Lower lobe of right lung (tissue), 2 donors: ENCODE measurements around the gene GIT2. TPM values are rescaled to one million over a fixed set of nuclear protein-coding genes. Genes with fewer than 3 reads are reported as not detected.

Experiments used
- ATAC-seq, 2 donors: fragments of 200-7000 bp; cut with Tn5 transposase; one replicate each; pipeline ENCODE4 v1.9.1; 2020 to 2022; ENCODE audit warnings: mild to moderate bottlenecking in 2 of 2, moderate library complexity in 2 of 2
- DNase-seq: peaks from one replicate; pipeline ENCODE4 v3.0.0-alpha.2; 2020
- H3K27ac ChIP-seq: fragments of 200-600 bp; one replicate; pipeline ENCODE4 v1.8.0; 2022
- H3K27me3 ChIP-seq: fragments of 200-600 bp; one replicate; pipeline ENCODE4 v1.8.0; 2022; ENCODE audit warnings: low read depth
- H3K36me3 ChIP-seq: fragments of 200-600 bp; one replicate; pipeline ENCODE4 v1.8.0; 2022; ENCODE audit warnings: mild to moderate bottlenecking
- H3K4me1 ChIP-seq: fragments of 200-600 bp; one replicate; pipeline ENCODE4 v1.8.0; 2022
- H3K4me3 ChIP-seq: fragments of 200-600 bp; one replicate; pipeline ENCODE4 v1.8.0; 2022; ENCODE audit warnings: mild to moderate bottlenecking
- H3K9me3 ChIP-seq: fragments of 200-600 bp; one replicate; pipeline ENCODE4 v1.8.0; 2022
- intact Hi-C: fragments of 100-400 bp; cut with DNase I; formaldehyde crosslinking; loops from one replicate; pipeline ENCODE4 v1.11.0; 2022
- total RNA-seq: library from RNA; stranded (reverse); fragmentation: NEBNext Ultra II Directional; extraction: Animal tissue kit (Norgen Biotek cat#: 25700); gene quantifications from one replicate; pipeline ENCODE4 v1.2.1, GENCODE V29; 2021
- TF ChIP-seq, protein P1 (sequence below): fragments of 200-600 bp; IDR thresholded peaks from one replicate; pipeline ENCODE4 v1.8.0; 2022; ENCODE audit warnings: antibody characterized with exemption, mild to moderate bottlenecking
- donor health status: DM: no; HTN: yes; CAD: no; lungs with severe emphysema.

The GIT2 gene
- total RNA-seq, 1 donor from 2014 or later = 62.2 TPM

DNA sequence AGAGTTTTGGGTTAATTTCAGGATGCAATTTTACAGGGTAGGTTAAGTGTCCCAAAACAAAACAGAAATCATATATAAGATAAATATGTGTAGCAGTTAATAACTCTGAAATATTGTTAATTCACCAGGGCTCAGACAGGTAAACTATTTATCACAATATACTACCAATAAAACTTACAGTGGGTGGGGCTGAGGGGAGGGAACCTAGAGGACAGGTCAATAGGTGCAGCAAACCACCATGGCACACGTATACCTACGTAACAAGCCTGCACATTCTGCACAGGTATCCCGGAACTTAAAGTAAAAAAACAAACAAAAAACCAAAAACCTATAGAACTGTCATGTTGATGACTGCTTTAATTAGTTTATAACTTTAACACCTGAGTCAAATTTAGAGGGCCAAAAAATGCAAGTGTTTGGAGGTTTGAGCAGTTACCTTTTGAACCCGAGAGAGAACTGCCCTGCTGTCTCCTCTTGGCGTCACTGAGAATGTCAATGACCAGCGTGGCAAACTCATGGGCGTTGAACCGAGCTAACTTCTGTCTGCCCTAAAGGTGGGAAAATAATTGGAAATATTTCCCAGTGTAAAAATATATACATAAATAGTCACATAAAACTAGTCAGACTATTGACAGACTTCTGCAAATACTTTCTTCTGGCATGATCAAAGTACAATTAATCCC, 36.6 kb downstream of the GIT2 start:
- no peaks in the 10 kb centered on the region for H3K4me1 ChIP-seq
- intact Hi-C loops = no loop called here
- no peak overlapping the region for H3K4me3 ChIP-seq
- no peak for ATAC-seq
- DNase-seq = no peak
- H3K36me3 ChIP-seq = peaks cover 94% of the 10 kb centered on the region
- TF ChIP-seq, protein P1, sequence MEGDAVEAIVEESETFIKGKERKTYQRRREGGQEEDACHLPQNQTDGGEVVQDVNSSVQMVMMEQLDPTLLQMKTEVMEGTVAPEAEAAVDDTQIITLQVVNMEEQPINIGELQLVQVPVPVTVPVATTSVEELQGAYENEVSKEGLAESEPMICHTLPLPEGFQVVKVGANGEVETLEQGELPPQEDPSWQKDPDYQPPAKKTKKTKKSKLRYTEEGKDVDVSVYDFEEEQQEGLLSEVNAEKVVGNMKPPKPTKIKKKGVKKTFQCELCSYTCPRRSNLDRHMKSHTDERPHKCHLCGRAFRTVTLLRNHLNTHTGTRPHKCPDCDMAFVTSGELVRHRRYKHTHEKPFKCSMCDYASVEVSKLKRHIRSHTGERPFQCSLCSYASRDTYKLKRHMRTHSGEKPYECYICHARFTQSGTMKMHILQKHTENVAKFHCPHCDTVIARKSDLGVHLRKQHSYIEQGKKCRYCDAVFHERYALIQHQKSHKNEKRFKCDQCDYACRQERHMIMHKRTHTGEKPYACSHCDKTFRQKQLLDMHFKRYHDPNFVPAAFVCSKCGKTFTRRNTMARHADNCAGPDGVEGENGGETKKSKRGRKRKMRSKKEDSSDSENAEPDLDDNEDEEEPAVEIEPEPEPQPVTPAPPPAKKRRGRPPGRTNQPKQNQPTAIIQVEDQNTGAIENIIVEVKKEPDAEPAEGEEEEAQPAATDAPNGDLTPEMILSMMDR = no peak
- H3K9me3 ChIP-seq = no peaks in the 10 kb centered on the region
- no peaks in the 10 kb centered on the region for H3K27me3 ChIP-seq
- no peak overlapping the region for H3K27ac ChIP-seq

DNA sequence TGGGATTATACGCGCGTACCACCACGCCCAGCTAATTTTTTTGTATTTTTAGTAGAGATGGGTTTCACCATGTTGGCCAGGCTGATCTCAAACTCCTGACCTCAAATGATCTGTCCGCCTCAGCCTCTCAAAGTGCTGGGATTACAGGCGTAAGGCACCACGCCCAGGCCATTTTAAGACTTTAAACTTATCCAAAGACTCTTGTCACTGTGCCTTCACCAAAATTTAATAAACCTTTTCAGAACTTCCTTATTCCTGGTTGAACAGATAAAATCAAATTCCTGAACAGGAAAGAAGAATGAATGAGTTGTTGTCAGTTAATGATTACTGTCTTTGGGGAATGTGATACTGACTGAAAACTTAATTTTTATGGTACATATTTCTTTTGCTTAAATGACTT, 37.8 kb downstream of the GIT2 start:
- no peak for DNase-seq
- no peak for ATAC-seq
- TF ChIP-seq, protein P1 = no peak
- H3K4me3 ChIP-seq = no peak overlapping the region
- no peaks in the 10 kb centered on the region for H3K27me3 ChIP-seq
- peaks cover 100% of the 10 kb centered on the region for H3K36me3 ChIP-seq
- no peaks in the 10 kb centered on the region for H3K9me3 ChIP-seq
- no peaks in the 10 kb centered on the region for H3K4me1 ChIP-seq
- intact Hi-C loops = no loop called here
- H3K27ac ChIP-seq = no peak overlapping the region

DNA sequence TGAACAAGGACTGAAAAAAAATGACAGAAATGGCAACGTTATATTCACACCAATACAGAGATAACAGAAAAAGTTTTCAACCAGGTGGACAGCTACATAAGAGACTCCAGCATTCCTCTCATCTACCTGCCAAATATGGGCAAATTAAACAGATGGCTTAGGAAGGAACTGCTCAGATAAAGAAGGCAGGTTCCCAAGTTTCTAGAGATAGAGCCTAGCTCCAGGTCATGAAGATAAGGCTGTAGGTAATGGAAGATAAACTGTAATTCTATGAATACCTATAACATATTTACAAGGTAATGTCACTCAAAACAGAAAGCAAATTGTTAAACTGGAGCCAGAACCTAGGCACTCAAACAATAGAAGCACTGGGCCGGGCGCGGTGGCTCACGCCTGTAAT, 42.5 kb downstream of the GIT2 start:
- ATAC-seq = no peak
- Histone ChIP-seq H3K27me3 (no peaks in the 10 kb centered on the region), H3K36me3 (peaks cover 99% of the 10 kb centered on the region), H3K4me1 (peaks cover 13% of the 10 kb centered on the region), H3K9me3 (no peaks in the 10 kb centered on the region), H3K27ac (no peak overlapping the region), H3K4me3 (no peak overlapping the region)
- no peak for DNase-seq
- TF ChIP-seq, protein P1 = no peak
- intact Hi-C loops = no loop called here

DNA sequence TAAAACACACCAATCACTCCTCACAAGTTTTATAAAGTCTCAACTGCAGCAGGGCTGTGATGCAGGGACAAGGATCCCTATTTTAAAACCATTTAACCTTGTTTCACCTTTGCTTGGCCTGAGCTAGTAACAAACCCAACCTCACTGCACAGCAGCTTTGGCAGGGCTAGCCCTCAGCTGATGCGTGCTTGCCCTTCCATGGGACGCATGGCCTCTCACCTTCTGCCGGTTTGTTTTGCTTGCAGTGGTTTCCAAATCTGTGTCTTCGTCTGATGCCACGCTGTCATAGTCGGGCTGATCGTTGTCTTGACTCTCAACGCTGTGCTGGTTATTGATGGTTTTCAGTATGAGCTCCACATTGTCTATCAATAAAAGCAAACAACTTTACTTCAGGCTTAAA, 43.3 kb downstream of the GIT2 start:
- peaks cover 99% of the 10 kb centered on the region for H3K36me3 ChIP-seq

DNA sequence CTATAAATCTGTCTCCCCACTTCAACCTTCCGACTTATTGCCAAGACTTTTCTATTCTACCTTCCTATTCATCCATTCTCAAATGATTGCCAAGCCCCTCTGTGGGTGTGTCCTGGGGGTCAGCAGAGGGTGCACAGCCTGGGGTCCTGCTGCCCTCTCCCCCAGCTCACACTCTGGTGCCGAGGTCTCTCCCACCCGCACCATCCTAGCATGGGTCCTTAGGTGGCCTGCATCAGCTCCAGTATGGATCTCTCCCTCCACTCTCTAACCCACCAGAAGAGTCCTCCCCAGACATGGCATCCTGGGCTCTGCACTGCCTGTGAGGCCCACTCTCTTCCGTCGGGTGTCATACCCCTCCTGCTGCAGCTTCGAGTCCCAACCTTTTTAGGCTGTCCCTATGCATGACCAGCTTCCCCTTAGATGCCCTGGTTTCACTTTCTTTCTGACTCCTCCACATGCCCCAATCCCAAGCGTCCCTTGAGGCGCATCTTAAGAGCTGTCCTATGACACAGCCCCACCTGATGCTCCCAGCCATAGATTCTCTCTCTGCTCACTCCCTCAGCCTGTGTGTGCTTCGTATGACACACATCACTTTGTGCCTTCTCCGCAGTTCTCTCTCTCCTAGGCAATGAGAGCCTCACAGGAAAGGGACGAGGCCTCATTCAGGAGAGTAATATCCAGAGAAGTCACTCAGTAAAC, 43.9 kb downstream of the GIT2 start:
- no peak overlapping the region for H3K27ac ChIP-seq
- intact Hi-C loops = no loop called here
- peaks cover 25% of the 10 kb centered on the region for H3K4me1 ChIP-seq
- no peak for DNase-seq
- peak; percentile 62 to 64 for ATAC-seq
- TF ChIP-seq, protein P1 = no peak
- H3K27me3 ChIP-seq = no peaks in the 10 kb centered on the region
- peaks cover 99% of the 10 kb centered on the region for H3K36me3 ChIP-seq
- no peaks in the 10 kb centered on the region for H3K9me3 ChIP-seq
- H3K4me3 ChIP-seq = no peak overlapping the region

More for the DNA sequence above, 43.3 kb downstream of the GIT2 start:
- H3K4me1 ChIP-seq = peaks cover 20% of the 10 kb centered on the region
- intact Hi-C loops = no loop called here
- no peak overlapping the region for H3K27ac ChIP-seq
- no peaks in the 10 kb centered on the region for H3K9me3 ChIP-seq
- no peaks in the 10 kb centered on the region for H3K27me3 ChIP-seq
- no peak for DNase-seq
- no peak for ATAC-seq
- H3K4me3 ChIP-seq = no peak overlapping the region
- TF ChIP-seq, protein P1 = no peak
